DOHH2 (cell line): ENCODE measurements around the gene SLC45A1.

Experiments used
- H3F3A ChIP-seq: fragments of 200-600 bp; sonication (generic), shearing (Covaris generic); 2 replicates; pipeline ENCODE4 v1.6.0; 2016; ENCODE audit warnings: antibody characterized with exemption, mild to moderate bottlenecking; ENCODE audit not compliant: control insufficient read depth, insufficient read depth
- H3K27ac ChIP-seq: fragments of 200-600 bp; sonication (generic); 2 replicates; pipeline ENCODE4 v1.5.1; 2014; ENCODE audit warnings: low read depth, mild to moderate bottlenecking, low read length, moderate library complexity
- H3K27me3 ChIP-seq: fragments of 200-600 bp; sonication (generic); 2 replicates; pipeline ENCODE4 v1.6.1; 2014; ENCODE audit warnings: mild to moderate bottlenecking, low read length, mixed read lengths; ENCODE audit not compliant: control insufficient read depth
- H3K36me3 ChIP-seq: fragments of 200-600 bp; sonication (generic); 2 replicates; pipeline ENCODE4 v1.6.1; 2014; ENCODE audit warnings: mild to moderate bottlenecking, low read length, moderate library complexity, mixed read lengths; ENCODE audit not compliant: control insufficient read depth
- H3K4me1 ChIP-seq: fragments of 200-600 bp; sonication (generic); 2 replicates; pipeline ENCODE4 v1.6.1; 2014; ENCODE audit warnings: mild to moderate bottlenecking, low read length, mixed read lengths; ENCODE audit not compliant: control insufficient read depth
- H3K4me2 ChIP-seq: fragments of 200-600 bp; sonication (generic); 2 replicates; pipeline ENCODE4 v1.6.0; 2014; ENCODE audit warnings: mild to moderate bottlenecking, low read length, moderate library complexity
- H3K4me3 ChIP-seq: fragments of 200-600 bp; sonication (generic); 2 replicates; pipeline ENCODE4 v1.5.1; 2014; ENCODE audit warnings: mild to moderate bottlenecking, low read length, mixed read lengths
- H3K79me2 ChIP-seq: fragments of 200-600 bp; sonication (generic); 2 replicates; pipeline ENCODE4 v1.6.1; 2014; ENCODE audit warnings: mild to moderate bottlenecking, low read length, mixed read lengths; ENCODE audit not compliant: control insufficient read depth
- H3K9me2 ChIP-seq: fragments of 200-600 bp; sonication (generic); replicated peaks from 2 replicates; pipeline ENCODE4 v1.6.1; 2014; ENCODE audit warnings: mild to moderate bottlenecking, low read length, mixed read lengths; ENCODE audit not compliant: control insufficient read depth
- H3K9me3 ChIP-seq: fragments of 200-600 bp; sonication (generic); 2 replicates; pipeline ENCODE4 v1.6.1; 2014; ENCODE audit warnings: antibody characterized with exemption, low read length, mixed read lengths; ENCODE audit not compliant: control insufficient read depth, insufficient read depth
- H4K20me1 ChIP-seq: fragments of 200-600 bp; sonication (generic); 2 replicates; pipeline ENCODE4 v1.6.0; 2014; ENCODE audit warnings: low read depth, mild to moderate bottlenecking, antibody characterized with exemption, low read length, moderate library complexity; ENCODE audit not compliant: control insufficient read depth, insufficient read depth
- EZH2phosphoT487 ChIP-seq: fragments of 200-600 bp; sonication (generic); IDR thresholded peaks from 2 replicates; pipeline ENCODE4 v1.6.1; 2017; ENCODE audit warnings: borderline replicate concordance, mild to moderate bottlenecking, antibody characterized with exemption, low read length, moderate library complexity, mixed read lengths
- TF ChIP-seq, protein P1 (sequence below): fragments of 200-600 bp; sonication (generic); IDR thresholded peaks from one replicate; pipeline ENCODE4 v1.5.1; 2014; ENCODE audit warnings: antibody characterized with exemption, mild to moderate bottlenecking, low read depth, low read length; ENCODE audit not compliant: poor library complexity, severe bottlenecking

SLC45A1 gene

DNA sequence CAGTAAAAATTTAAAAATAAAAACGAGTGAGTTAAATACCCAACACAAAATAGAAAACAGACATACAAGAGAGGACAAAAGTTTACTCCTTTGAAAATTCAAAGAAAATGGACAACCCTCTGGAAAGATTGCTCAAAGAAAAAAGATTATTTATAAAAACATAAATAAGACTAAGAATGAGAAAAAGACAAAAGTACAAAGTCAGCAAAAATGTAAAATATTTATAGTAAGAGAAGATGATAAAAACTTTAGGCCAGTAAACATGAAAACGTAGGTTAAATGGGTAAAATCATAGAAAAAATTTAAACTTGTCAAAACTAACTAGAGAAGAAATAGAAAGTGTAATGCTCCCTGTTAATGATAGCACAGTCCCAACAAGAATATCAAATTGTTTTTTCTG is 31.9 kb upstream of the SLC45A1 start:
- H3K4me2 ChIP-seq = no peak overlapping the region
- no peak overlapping the region for H3K27ac ChIP-seq
- no peak overlapping the region for H3K4me3 ChIP-seq
- no peak for TF ChIP-seq EZH2phosphoT487
- TF ChIP-seq, protein P1, sequence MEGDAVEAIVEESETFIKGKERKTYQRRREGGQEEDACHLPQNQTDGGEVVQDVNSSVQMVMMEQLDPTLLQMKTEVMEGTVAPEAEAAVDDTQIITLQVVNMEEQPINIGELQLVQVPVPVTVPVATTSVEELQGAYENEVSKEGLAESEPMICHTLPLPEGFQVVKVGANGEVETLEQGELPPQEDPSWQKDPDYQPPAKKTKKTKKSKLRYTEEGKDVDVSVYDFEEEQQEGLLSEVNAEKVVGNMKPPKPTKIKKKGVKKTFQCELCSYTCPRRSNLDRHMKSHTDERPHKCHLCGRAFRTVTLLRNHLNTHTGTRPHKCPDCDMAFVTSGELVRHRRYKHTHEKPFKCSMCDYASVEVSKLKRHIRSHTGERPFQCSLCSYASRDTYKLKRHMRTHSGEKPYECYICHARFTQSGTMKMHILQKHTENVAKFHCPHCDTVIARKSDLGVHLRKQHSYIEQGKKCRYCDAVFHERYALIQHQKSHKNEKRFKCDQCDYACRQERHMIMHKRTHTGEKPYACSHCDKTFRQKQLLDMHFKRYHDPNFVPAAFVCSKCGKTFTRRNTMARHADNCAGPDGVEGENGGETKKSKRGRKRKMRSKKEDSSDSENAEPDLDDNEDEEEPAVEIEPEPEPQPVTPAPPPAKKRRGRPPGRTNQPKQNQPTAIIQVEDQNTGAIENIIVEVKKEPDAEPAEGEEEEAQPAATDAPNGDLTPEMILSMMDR = no peak
- H3K36me3 ChIP-seq = no peaks in the 10 kb centered on the region
- H3K9me3 ChIP-seq = no peaks in the 10 kb centered on the region
- no peaks in the 10 kb centered on the region for H4K20me1 ChIP-seq
- H3K27me3 ChIP-seq = peaks cover 29% of the 10 kb centered on the region
- H3K9me2 ChIP-seq = no peaks in the 10 kb centered on the region
- H3K4me1 ChIP-seq = no peaks in the 10 kb centered on the region
- no peaks in the 10 kb centered on the region for H3F3A ChIP-seq
- H3K79me2 ChIP-seq = no peaks in the 10 kb centered on the region

DNA sequence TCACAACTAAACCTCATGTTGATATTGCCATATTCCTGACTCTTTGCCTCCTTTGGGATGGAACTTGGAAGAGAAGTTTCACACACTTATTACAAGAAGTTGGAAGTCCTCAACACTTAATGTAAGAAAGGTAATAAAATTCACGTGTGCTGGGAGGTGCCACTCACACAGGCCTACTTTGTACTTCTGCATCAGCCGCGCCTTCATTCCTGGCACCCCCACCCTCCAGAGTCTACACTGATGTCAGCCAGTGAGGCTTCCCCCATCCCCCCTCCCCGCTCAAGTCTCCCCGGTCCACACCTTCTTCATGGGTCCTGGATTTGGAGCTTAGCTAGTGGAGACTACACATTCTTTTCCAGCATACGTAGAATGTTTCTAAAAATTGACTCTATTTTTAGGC is 24.8 kb upstream of the SLC45A1 start:
- TF ChIP-seq, protein P1 = no peak
- TF ChIP-seq EZH2phosphoT487 = no peak
- no peaks in the 10 kb centered on the region for H3F3A ChIP-seq
- H3K4me2 ChIP-seq = no peak overlapping the region
- H3K9me2 ChIP-seq = no peaks in the 10 kb centered on the region
- no peak overlapping the region for H3K27ac ChIP-seq
- H3K4me1 ChIP-seq = no peaks in the 10 kb centered on the region
- no peaks in the 10 kb centered on the region for H3K27me3 ChIP-seq
- no peaks in the 10 kb centered on the region for H3K36me3 ChIP-seq
- no peaks in the 10 kb centered on the region for H4K20me1 ChIP-seq
- no peak overlapping the region for H3K4me3 ChIP-seq
- H3K9me3 ChIP-seq = no peaks in the 10 kb centered on the region
- no peaks in the 10 kb centered on the region for H3K79me2 ChIP-seq

DNA sequence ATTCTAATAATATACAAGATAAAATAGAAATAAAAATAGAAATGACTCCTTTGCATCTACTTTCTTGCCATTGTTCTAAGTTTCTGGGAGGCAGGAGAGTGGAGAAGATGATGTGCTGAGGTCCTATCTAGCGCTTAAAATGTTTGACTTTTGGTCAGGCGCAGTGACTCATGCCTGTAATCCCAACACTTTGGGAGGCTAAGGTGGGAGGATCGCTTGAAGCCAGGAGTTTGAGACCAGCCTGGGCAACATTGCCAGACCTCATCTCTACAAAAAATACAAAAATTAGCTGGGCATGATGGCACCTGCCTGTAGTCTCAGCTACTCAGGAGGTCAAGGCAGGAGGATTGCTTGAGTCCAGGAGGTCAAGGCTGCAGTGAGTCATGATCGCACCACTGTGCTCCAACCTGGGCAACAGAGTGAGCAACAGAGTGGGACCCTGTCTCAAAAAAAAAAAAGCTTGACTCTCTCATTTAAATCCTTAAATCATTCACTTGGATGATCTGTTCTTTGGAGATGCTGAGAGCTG is 24.2 kb upstream of the SLC45A1 start:
- Histone ChIP-seq H3K4me3 (no peak overlapping the region), H3K9me2 (no peaks in the 10 kb centered on the region), H3K27me3 (no peaks in the 10 kb centered on the region), H3K79me2 (no peaks in the 10 kb centered on the region), H3K4me2 (no peak overlapping the region), H3K9me3 (no peaks in the 10 kb centered on the region), H3F3A (no peaks in the 10 kb centered on the region), H3K36me3 (no peaks in the 10 kb centered on the region), H3K4me1 (no peaks in the 10 kb centered on the region), H4K20me1 (no peaks in the 10 kb centered on the region), H3K27ac (no peak overlapping the region)
- TF ChIP-seq, protein P1 = no peak
- no peak for TF ChIP-seq EZH2phosphoT487
